Measurements from ENCODE around the gene HMGCS2. TPM values are rescaled to one million over a fixed set of nuclear protein-coding genes. Genes with fewer than 3 reads are reported as not detected.

HMGCS2 gene
- total and polyA plus RNA-seq, 9 of the 15 experiments (the other 6 are each of a cell fraction or from before 2014, with no cell fraction given) = 0.13 TPM; not detected in 8

DNA sequence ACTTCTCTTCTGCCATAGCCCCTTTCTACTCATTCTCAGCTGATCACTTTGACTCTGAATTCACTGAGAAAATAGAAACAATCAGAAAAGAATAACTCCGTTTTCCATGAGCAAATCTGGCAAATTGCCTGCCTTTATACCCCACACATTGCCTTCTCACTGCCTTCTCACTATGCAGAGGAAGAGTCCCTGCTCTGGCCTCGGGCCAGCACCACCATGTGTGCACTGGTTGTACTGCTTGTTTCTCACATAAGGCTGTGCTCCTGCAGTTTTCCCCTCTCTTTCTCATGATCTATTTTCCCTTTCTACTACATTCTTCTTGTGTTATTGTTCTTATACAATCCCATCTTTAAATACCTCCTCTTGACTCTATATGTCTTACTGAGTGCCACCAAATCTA, 2.3 kb upstream of the HMGCS2 start:
- H3K27me3 ChIP-seq (ENCODE audit: control insufficient read depth in 2 of 2, insufficient read depth in 2 of 2, low read length in 2 of 2) = peaks cover 8 to 13% of the 10 kb centered on the region in 2 experiments
- ChIA-PET CTCF (ENCODE audit: low intra/inter-chr PET ratio) (no interaction called here), POLR2A (interaction anchor here (0.7 kb wide), 1 partner anchor 105 kb away, joined by 3 read pairs; no protein-coding TSS in a partner anchor)
- H3K9me1 ChIP-seq (ENCODE audit: control insufficient read depth, insufficient read depth, low read length) = no peaks in the 10 kb centered on the region
- no peaks in the 10 kb centered on the region for H4K20me1 ChIP-seq (replicated peaks; ENCODE audit: control insufficient read depth, insufficient read depth, low read length)
- no peak overlapping the region for H3K9ac ChIP-seq (ENCODE audit: insufficient read depth in 1 of 2, low read depth in 2 of 2, low read length in 2 of 2)
- no peak for TF ChIP-seq RUNX1 (IDR thresholded peaks at IDR 0.05; ENCODE audit: low read depth)
- peak; percentile 56 for TF ChIP-seq NFIC (IDR thresholded peaks at IDR 0.05)
- TF ChIP-seq, protein P1, sequence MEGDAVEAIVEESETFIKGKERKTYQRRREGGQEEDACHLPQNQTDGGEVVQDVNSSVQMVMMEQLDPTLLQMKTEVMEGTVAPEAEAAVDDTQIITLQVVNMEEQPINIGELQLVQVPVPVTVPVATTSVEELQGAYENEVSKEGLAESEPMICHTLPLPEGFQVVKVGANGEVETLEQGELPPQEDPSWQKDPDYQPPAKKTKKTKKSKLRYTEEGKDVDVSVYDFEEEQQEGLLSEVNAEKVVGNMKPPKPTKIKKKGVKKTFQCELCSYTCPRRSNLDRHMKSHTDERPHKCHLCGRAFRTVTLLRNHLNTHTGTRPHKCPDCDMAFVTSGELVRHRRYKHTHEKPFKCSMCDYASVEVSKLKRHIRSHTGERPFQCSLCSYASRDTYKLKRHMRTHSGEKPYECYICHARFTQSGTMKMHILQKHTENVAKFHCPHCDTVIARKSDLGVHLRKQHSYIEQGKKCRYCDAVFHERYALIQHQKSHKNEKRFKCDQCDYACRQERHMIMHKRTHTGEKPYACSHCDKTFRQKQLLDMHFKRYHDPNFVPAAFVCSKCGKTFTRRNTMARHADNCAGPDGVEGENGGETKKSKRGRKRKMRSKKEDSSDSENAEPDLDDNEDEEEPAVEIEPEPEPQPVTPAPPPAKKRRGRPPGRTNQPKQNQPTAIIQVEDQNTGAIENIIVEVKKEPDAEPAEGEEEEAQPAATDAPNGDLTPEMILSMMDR (IDR thresholded peaks at IDR 0.05 in 2 of 3, conservative IDR thresholded peaks at IDR 0.05 in 1 of 3; ENCODE audit: insufficient read depth in 2 of 3, low read depth in 1 of 3, low read length in 3 of 3) = 0 out of 6 replicates have a peak, but pooled peaks of 1 of the 3 experiments have one; percentile 9
- intact Hi-C loops (cut with micrococcal nuclease) = no loop called here
- in situ Hi-C loops (cut with MboI) = no loop called here
- H3K4me1 ChIP-seq (replicated peaks in 1 of 2; ENCODE audit: control insufficient read depth in 2 of 2, insufficient read depth in 2 of 2, low read length in 2 of 2) = no peaks in the 10 kb centered on the region
- H3K9me3 ChIP-seq (replicated peaks; ENCODE audit: control insufficient read depth, insufficient read depth, low read depth, low read length) = no peaks in the 10 kb centered on the region
- no peak overlapping the region for H2AFZ ChIP-seq (ENCODE audit: low read depth, low read length)
- no peaks in the 10 kb centered on the region for H3K79me2 ChIP-seq (ENCODE audit: control insufficient read depth, insufficient read depth, low read length)
- WGBS (ENCODE audit: insufficient coverage, low coverage, missing lambda C conversion rate) = 0% methylated on average over 2 of the region's 2 CpGs
- H3K4me2 ChIP-seq (ENCODE audit: insufficient read depth, low read length) = no peak overlapping the region
- no TSS peak for BruUV-seq (replicated peaks)
- DNase-seq (ENCODE audit: extremely low read depth in 1 of 4, low spot score in 3 of 4) = peak in 1 of 4 experiments; percentile 10
- no peak for FAIRE-seq
- H3K36me3 ChIP-seq (ENCODE audit: control insufficient read depth, insufficient read depth, low read length) = no peaks in the 10 kb centered on the region
- peak; percentile 72 for ATAC-seq
- no peak overlapping the region for H3K27ac ChIP-seq (ENCODE audit: extremely low read depth, low read depth, low read length)
- no peak overlapping the region for H3K4me3 ChIP-seq

DNA sequence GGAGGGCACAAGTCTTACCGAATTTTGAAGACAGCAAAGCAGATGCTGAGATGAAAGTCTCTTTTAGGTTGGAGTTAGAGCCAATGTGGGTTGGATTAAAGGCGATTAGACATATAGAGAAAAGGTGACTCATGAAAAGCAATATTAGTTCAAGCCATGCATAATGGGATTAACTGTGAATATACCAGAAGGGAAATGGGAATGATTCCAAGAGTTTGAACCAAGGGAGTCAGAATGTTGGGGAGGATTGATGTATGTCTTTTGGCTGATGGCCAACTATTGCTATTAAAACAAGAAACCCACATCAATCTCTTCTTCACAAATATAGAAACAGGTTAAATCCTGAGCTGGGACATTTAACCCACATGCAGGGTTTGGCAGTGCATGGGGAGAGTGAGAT, 1.2 kb downstream of the HMGCS2 start:
- Histone ChIP-seq H3K36me3 (ENCODE audit: control insufficient read depth, insufficient read depth, low read length) (no peaks in the 10 kb centered on the region), H3K27ac (ENCODE audit: extremely low read depth, low read depth, low read length) (no peak overlapping the region), H3K4me3 (no peak overlapping the region), H3K27me3 (ENCODE audit: control insufficient read depth in 2 of 2, insufficient read depth in 2 of 2, low read length in 2 of 2) (peaks cover 6 to 11% of the 10 kb centered on the region in 2 experiments; a peak in 4 of 5 replicates), H3K9me1 (ENCODE audit: control insufficient read depth, insufficient read depth, low read length) (no peaks in the 10 kb centered on the region), H3K9ac (ENCODE audit: insufficient read depth in 1 of 2, low read depth in 2 of 2, low read length in 2 of 2) (no peak overlapping the region), H3K4me2 (ENCODE audit: insufficient read depth, low read length) (no peak overlapping the region), H3K9me3 (replicated peaks; ENCODE audit: control insufficient read depth, insufficient read depth, low read depth, low read length) (no peaks in the 10 kb centered on the region), H4K20me1 (replicated peaks; ENCODE audit: control insufficient read depth, insufficient read depth, low read length) (no peaks in the 10 kb centered on the region), H2AFZ (ENCODE audit: low read depth, low read length) (no peak overlapping the region), H3K79me2 (ENCODE audit: control insufficient read depth, insufficient read depth, low read length) (no peaks in the 10 kb centered on the region), H3K4me1 (replicated peaks in 1 of 2; ENCODE audit: control insufficient read depth in 2 of 2, insufficient read depth in 2 of 2, low read length in 2 of 2) (no peaks in the 10 kb centered on the region)
- no peak for FAIRE-seq
- 0% methylated on average over 2 of the region's 2 CpGs for WGBS (ENCODE audit: insufficient coverage, low coverage, missing lambda C conversion rate)
- no TSS peak for BruUV-seq (replicated peaks)
- no peak for ATAC-seq
- ChIA-PET POLR2A (interaction anchor here (0.7 kb wide), 1 partner anchor 504 kb away, joined by 3 read pairs; no protein-coding TSS in a partner anchor), CTCF (ENCODE audit: low intra/inter-chr PET ratio) (interaction anchor here (0.6 kb wide), 1 partner anchor 520 kb away, joined by 3 read pairs; no protein-coding TSS in a partner anchor)
- no peak for DNase-seq (ENCODE audit: extremely low read depth in 1 of 4, low spot score in 3 of 4)
- intact Hi-C loops (cut with micrococcal nuclease) (no loop called here), in situ Hi-C loops (cut with MboI) (no loop called here)
- TF ChIP-seq ZNF253 (CRISPR knock-in tag; conservative IDR thresholded peaks at IDR 0.05) (no peak), DPF2 (IDR thresholded peaks at IDR 0.05) (no peak)
- TF ChIP-seq, protein P2, sequence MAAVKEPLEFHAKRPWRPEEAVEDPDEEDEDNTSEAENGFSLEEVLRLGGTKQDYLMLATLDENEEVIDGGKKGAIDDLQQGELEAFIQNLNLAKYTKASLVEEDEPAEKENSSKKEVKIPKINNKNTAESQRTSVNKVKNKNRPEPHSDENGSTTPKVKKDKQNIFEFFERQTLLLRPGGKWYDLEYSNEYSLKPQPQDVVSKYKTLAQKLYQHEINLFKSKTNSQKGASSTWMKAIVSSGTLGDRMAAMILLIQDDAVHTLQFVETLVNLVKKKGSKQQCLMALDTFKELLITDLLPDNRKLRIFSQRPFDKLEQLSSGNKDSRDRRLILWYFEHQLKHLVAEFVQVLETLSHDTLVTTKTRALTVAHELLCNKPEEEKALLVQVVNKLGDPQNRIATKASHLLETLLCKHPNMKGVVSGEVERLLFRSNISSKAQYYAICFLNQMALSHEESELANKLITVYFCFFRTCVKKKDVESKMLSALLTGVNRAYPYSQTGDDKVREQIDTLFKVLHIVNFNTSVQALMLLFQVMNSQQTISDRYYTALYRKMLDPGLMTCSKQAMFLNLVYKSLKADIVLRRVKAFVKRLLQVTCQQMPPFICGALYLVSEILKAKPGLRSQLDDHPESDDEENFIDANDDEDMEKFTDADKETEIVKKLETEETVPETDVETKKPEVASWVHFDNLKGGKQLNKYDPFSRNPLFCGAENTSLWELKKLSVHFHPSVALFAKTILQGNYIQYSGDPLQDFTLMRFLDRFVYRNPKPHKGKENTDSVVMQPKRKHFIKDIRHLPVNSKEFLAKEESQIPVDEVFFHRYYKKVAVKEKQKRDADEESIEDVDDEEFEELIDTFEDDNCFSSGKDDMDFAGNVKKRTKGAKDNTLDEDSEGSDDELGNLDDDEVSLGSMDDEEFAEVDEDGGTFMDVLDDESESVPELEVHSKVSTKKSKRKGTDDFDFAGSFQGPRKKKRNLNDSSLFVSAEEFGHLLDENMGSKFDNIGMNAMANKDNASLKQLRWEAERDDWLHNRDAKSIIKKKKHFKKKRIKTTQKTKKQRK (IDR thresholded peaks at IDR 0.05; ENCODE audit: borderline replicate concordance, low read depth, low read length) = no peak
- TF ChIP-seq, protein P3, sequence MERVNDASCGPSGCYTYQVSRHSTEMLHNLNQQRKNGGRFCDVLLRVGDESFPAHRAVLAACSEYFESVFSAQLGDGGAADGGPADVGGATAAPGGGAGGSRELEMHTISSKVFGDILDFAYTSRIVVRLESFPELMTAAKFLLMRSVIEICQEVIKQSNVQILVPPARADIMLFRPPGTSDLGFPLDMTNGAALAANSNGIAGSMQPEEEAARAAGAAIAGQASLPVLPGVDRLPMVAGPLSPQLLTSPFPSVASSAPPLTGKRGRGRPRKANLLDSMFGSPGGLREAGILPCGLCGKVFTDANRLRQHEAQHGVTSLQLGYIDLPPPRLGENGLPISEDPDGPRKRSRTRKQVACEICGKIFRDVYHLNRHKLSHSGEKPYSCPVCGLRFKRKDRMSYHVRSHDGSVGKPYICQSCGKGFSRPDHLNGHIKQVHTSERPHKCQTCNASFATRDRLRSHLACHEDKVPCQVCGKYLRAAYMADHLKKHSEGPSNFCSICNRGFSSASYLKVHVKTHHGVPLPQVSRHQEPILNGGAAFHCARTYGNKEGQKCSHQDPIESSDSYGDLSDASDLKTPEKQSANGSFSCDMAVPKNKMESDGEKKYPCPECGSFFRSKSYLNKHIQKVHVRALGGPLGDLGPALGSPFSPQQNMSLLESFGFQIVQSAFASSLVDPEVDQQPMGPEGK (CRISPR knock-in tag; IDR thresholded peaks at IDR 0.05; ENCODE audit: borderline replicate concordance) = no peak

Data from K562 (cell line).